ENCODE measurements around the gene SLFN12L. TPM values are rescaled to one million over a fixed set of nuclear protein-coding genes. Genes with fewer than 3 reads are reported as not detected.

SLFN12L gene
- total and polyA plus RNA-seq, 2 donors (not counting 1 experiment from before 2014, with no cell fraction given), result 0.43 to 3.8 TPM

- intact Hi-C loops (cut with micrococcal nuclease), result loop anchor here (2.0 kb wide), 2 partner anchors 60 to 188 kb away; partner anchors contain the start of gene SLFN11
- H3K4me1 Mint-ChIP-seq, result peaks cover 24% of the 10 kb centered on the region
Observed at GRCh38 chr17:35433075-35433894, 104.2 kb downstream of the SLFN12L start.

More at GRCh38 chr17:35433075-35433894, 104.2 kb downstream of the SLFN12L start:
- peak overlapping the region in 1 of 2 donors; percentile 65 for H3K27ac ChIP-seq (ENCODE audit: low read length in 2 of 2)
- no peaks in the 10 kb centered on the region for H3K36me3 ChIP-seq (replicated peaks in 1 of 2; ENCODE audit: control extremely low read depth in 1 of 2, control insufficient read depth in 1 of 2, extremely low read depth in 1 of 2, insufficient read depth in 2 of 2, low read length in 1 of 2)
- peaks cover 18 to 22% of the 10 kb centered on the region in 2 donors for H3K4me1 ChIP-seq (ENCODE audit: control insufficient read depth in 2 of 2, insufficient read depth in 2 of 2, low read length in 2 of 2)
- H3K4me3 ChIP-seq (ENCODE audit: control extremely low read depth in 1 of 5, extremely low read depth in 1 of 5, insufficient read depth in 1 of 5, low read depth in 2 of 5, low read length in 4 of 5), result peak overlapping the region; percentile 74 to 96 (median 90)
- no peaks in the 10 kb centered on the region for H3K27me3 ChIP-seq (replicated peaks in 1 of 4; ENCODE audit: control extremely low read depth in 1 of 4, control insufficient read depth in 3 of 4, insufficient read depth in 4 of 4, low read length in 3 of 4)
- WGBS (ENCODE audit: insufficient coverage), result 13% methylated on average over 15 of the region's 19 CpGs
- TF ChIP-seq EZH2 (IDR thresholded peaks at IDR 0.05; ENCODE audit: borderline replicate concordance, insufficient read depth, low read depth, low read length, poor library complexity, severe bottlenecking) (no peak), CTCF (IDR thresholded peaks at IDR 0.05) (no peak)
- H4K20me1 ChIP-seq (ENCODE audit: control insufficient read depth, insufficient read depth, low read length, poor library complexity, severe bottlenecking), result no peaks in the 10 kb centered on the region
- H3K27me3 Mint-ChIP-seq, result no peaks in the 10 kb centered on the region
- CTCF ChIA-PET, result interaction anchor here (0.7 to 3.2 kb wide), 7 partner anchors 11 to 120 kb away, joined by 3 to 20 read pairs (median 6); partner anchors contain the start of gene SLFN13
- peak overlapping the region; percentile 97 for H2AFZ ChIP-seq (ENCODE audit: insufficient read depth, low read depth, low read length, poor library complexity, severe bottlenecking)
- peaks cover 33% of the 10 kb centered on the region for H3K79me2 ChIP-seq (ENCODE audit: control insufficient read depth, insufficient read depth, low read length)
- peak overlapping the region; percentile 80 for H3K9ac ChIP-seq (ENCODE audit: low read length)
- H3K9me3 ChIP-seq (ENCODE audit: control extremely low read depth in 1 of 3, control insufficient read depth in 2 of 3, insufficient read depth in 1 of 3, low read length in 2 of 3), result no peaks in the 10 kb centered on the region
- H3K4me2 ChIP-seq (replicated peaks; ENCODE audit: low read depth, low read length, poor library complexity, severe bottlenecking), result peak overlapping the region; percentile 75
- H3K4me3 Mint-ChIP-seq, result peak overlapping the region; percentile 99
- POLR2A ChIA-PET, result interaction anchor here (0.8 to 1.3 kb wide), 5 partner anchors 14 to 122 kb away, joined by 3 to 4 read pairs (median 3); partner anchors contain the start of gene SLFN11
- H3K27ac Mint-ChIP-seq, result peak overlapping the region; percentile 95
- peak; percentile 11 for DNase-seq
- peak; percentile 37 for ATAC-seq (ENCODE audit: low read depth)
- H3K9me3 Mint-ChIP-seq (ENCODE audit: insufficient read depth), result no peaks in the 10 kb centered on the region

Measured in B cell (primary cell).